Measurements from ENCODE around the gene FOXA3. TPM values are rescaled to one million over a fixed set of nuclear protein-coding genes. Genes with fewer than 3 reads are reported as not detected.

Gene FOXA3
- total and polyA plus RNA-seq, 2 experiments from 2014 or later: not detected

DNA sequence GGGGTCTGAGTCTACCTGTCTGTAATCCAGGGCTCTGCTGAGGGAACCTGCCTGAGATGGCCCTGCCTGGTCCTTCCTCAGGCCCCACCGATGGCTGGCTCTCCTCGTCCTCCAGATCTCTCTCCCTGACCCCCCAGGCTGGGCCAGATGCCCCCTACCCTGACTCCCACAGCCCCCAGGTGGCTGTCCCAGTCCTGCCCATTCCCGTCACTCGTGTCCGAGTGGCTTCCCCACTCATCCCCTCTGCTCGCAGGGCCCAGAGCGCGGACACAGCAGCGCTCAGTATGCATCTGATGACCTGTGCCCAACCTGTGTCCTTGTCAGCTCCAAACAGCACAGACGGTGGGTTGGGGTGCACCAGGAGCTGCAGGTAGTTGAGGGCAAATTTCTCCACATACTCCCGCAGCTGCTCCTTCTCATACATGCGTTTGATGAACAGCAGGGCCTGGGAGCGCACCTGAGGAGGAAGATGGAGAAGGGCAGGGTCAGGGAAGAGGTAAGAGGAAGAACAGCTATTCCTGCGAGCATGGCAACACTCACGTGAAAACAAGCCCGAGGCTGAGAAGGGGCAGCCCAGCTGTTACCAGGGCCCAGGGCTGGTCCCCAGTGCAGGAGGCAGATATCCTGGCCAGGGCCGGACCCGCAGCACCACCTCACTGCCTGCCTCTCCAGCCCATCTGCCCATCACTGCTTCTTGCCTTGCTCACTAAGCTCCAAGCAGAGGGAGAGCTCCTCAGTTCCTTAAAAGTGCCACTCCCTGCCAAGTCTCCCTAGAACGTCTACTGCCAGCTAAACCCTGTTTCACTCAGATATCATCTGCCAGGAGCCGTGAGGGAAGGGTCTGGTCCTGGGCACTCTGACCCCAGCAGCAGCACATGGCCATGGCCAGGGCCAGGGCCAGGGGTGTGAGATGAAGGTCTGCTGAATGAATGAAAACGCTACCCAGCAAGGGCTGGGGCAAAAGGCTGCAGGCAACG, 37.9 kb upstream of the FOXA3 start:
- peaks cover 23% of the 10 kb centered on the region; the same call in 1 of the 2 replicates for H3K36me3 ChIP-seq (ENCODE audit: low read depth)

GRCh38 chr19:45826934-45827333, 37.2 kb upstream of the FOXA3 start:
- no peak overlapping the region for H3K27ac ChIP-seq
- H2AFZ ChIP-seq: no peak overlapping the region
- in situ Hi-C loops (cut with MboI): no loop called here
- no peak overlapping the region for H3K4me3 ChIP-seq
- no peak overlapping the region for H3K4me2 ChIP-seq (ENCODE audit: unreplicated experiment)
- H3F3A ChIP-seq (ENCODE audit: insufficient read depth): no peaks in the 10 kb centered on the region
- peaks cover 30% of the 10 kb centered on the region; the same call in 1 of the 2 replicates for H3K36me3 ChIP-seq (ENCODE audit: low read depth)
- no peak for DNase-seq
- no peaks in the 10 kb centered on the region for H3K4me1 ChIP-seq (ENCODE audit: insufficient read depth)
- WGBS, 2 experiments (ENCODE audit: low coverage in 1 of 2, low lambda C conversion rate in 2 of 2, missing lambda C conversion rate in 2 of 2): 86 to 87% methylated on average over 10 to 11 of the region's 11 CpGs
- H4K20me1 ChIP-seq (ENCODE audit: insufficient read depth): no peaks in the 10 kb centered on the region
- no peak overlapping the region for H3K9ac ChIP-seq
- no peaks in the 10 kb centered on the region for H3K27me3 ChIP-seq (replicated peaks; ENCODE audit: insufficient read depth)
- TF ChIP-seq EZH2 (IDR thresholded peaks at IDR 0.05; ENCODE audit: insufficient read depth, poor library complexity, severe bottlenecking) (no peak), EZH2phosphoT487 (IDR thresholded peaks at IDR 0.05; ENCODE audit: insufficient read depth, low read depth) (no peak)
- no peaks in the 10 kb centered on the region for H3K9me3 ChIP-seq (ENCODE audit: low read depth)
- H3K9me2 ChIP-seq (ENCODE audit: insufficient read depth): no peaks in the 10 kb centered on the region
- no peaks in the 10 kb centered on the region for H3K79me2 ChIP-seq (ENCODE audit: insufficient read depth)

More for the DNA sequence above, 37.9 kb upstream of the FOXA3 start:
- Histone ChIP-seq H3K4me1 (ENCODE audit: insufficient read depth) (no peaks in the 10 kb centered on the region), H3K4me3 (no peak overlapping the region), H3K27ac (no peak overlapping the region), H4K20me1 (ENCODE audit: insufficient read depth) (no peaks in the 10 kb centered on the region), H3K9me3 (ENCODE audit: low read depth) (no peaks in the 10 kb centered on the region), H3K27me3 (replicated peaks; ENCODE audit: insufficient read depth) (no peaks in the 10 kb centered on the region), H3K9me2 (ENCODE audit: insufficient read depth) (no peaks in the 10 kb centered on the region), H3K79me2 (ENCODE audit: insufficient read depth) (no peaks in the 10 kb centered on the region), H3F3A (ENCODE audit: insufficient read depth) (no peaks in the 10 kb centered on the region), H3K9ac (no peak overlapping the region), H3K4me2 (ENCODE audit: unreplicated experiment) (no peak overlapping the region), H2AFZ (no peak overlapping the region)
- in situ Hi-C loops (cut with MboI): no loop called here
- no peak for TF ChIP-seq EZH2 (IDR thresholded peaks at IDR 0.05; ENCODE audit: insufficient read depth, poor library complexity, severe bottlenecking)
- no peak for TF ChIP-seq EZH2phosphoT487 (IDR thresholded peaks at IDR 0.05; ENCODE audit: insufficient read depth, low read depth)
- no peak for DNase-seq
- 82% methylated on average over 21 to 22 of the region's 22 CpGs for WGBS, 2 experiments (ENCODE audit: low coverage in 1 of 2, low lambda C conversion rate in 2 of 2, missing lambda C conversion rate in 2 of 2)

DNA sequence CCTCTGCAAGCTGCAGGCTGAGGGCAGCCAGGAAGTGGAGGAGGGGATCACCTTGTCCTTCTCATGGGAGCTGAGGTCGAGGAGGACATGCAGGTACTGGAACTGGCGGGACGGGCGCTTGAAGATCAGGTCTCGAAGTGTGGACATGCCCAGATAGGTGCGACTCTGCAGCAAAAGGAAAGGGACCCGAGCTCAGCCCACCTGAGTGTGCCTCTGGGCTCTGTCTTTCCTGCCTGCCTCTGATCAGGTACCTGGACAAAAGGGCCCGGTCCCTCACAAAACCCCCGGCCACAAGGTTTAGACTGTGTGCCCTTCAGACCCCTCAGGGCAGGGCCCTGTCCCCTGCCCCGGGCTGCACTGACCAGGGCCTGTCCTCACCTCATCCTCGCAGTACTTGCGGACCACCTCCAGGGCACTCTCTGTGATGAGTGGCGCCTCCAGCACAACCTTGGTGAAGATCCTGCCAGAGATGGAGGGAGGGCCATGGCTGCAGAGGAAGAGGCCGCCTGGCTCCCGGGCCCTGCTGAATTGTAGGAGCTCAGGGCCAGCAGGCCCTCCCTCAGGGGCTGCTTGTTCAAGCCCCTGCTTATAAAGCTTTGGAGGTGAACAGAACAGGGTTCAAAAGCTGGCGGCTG, 36.5 kb upstream of the FOXA3 start:
- Histone ChIP-seq H3K9me2 (ENCODE audit: insufficient read depth) (no peaks in the 10 kb centered on the region), H3K36me3 (ENCODE audit: low read depth) (peaks cover 36% of the 10 kb centered on the region; the same call in 1 of the 2 replicates), H3K9ac (no peak overlapping the region), H3K27ac (no peak overlapping the region), H3K9me3 (ENCODE audit: low read depth) (no peaks in the 10 kb centered on the region), H4K20me1 (ENCODE audit: insufficient read depth) (no peaks in the 10 kb centered on the region), H3K4me1 (ENCODE audit: insufficient read depth) (no peaks in the 10 kb centered on the region), H3K4me3 (no peak overlapping the region), H3K79me2 (ENCODE audit: insufficient read depth) (no peaks in the 10 kb centered on the region), H2AFZ (no peak overlapping the region), H3K27me3 (replicated peaks; ENCODE audit: insufficient read depth) (no peaks in the 10 kb centered on the region), H3K4me2 (ENCODE audit: unreplicated experiment) (no peak overlapping the region), H3F3A (ENCODE audit: insufficient read depth) (no peaks in the 10 kb centered on the region)
- no peak for DNase-seq
- TF ChIP-seq EZH2 (IDR thresholded peaks at IDR 0.05; ENCODE audit: insufficient read depth, poor library complexity, severe bottlenecking) (no peak), EZH2phosphoT487 (IDR thresholded peaks at IDR 0.05; ENCODE audit: insufficient read depth, low read depth) (no peak)
- in situ Hi-C loops (cut with MboI): no loop called here
- 87 to 90% methylated on average over 15 to 16 of the region's 16 CpGs for WGBS, 2 experiments (ENCODE audit: low coverage in 1 of 2, low lambda C conversion rate in 2 of 2, missing lambda C conversion rate in 2 of 2)

- Histone ChIP-seq H3K27me3 (replicated peaks; ENCODE audit: insufficient read depth) (no peaks in the 10 kb centered on the region), H4K20me1 (ENCODE audit: insufficient read depth) (no peaks in the 10 kb centered on the region), H3K79me2 (ENCODE audit: insufficient read depth) (no peaks in the 10 kb centered on the region), H2AFZ (no peak overlapping the region), H3K9ac (no peak overlapping the region), H3K36me3 (ENCODE audit: low read depth) (peaks cover 36% of the 10 kb centered on the region; the same call in 1 of the 2 replicates), H3K4me2 (ENCODE audit: unreplicated experiment) (no peak overlapping the region), H3K9me3 (ENCODE audit: low read depth) (no peaks in the 10 kb centered on the region), H3F3A (ENCODE audit: insufficient read depth) (no peaks in the 10 kb centered on the region), H3K4me3 (no peak overlapping the region), H3K4me1 (ENCODE audit: insufficient read depth) (no peaks in the 10 kb centered on the region), H3K9me2 (ENCODE audit: insufficient read depth) (no peaks in the 10 kb centered on the region), H3K27ac (no peak overlapping the region)
- no peak for DNase-seq
- WGBS, 2 experiments (ENCODE audit: low coverage in 1 of 2, low lambda C conversion rate in 2 of 2, missing lambda C conversion rate in 2 of 2): 81 to 86% methylated on average over 9 of the region's 9 CpGs
- TF ChIP-seq EZH2phosphoT487 (IDR thresholded peaks at IDR 0.05; ENCODE audit: insufficient read depth, low read depth) (no peak), EZH2 (IDR thresholded peaks at IDR 0.05; ENCODE audit: insufficient read depth, poor library complexity, severe bottlenecking) (no peak)
- in situ Hi-C loops (cut with MboI): no loop called here
These were observed 35.6 kb upstream of the FOXA3 start for GRCh38 chr19:45828523-45828922.
